Effector CD8-positive, alpha-beta T cell (primary cell): ENCODE results near the gene CANX.

Source experiments
- DNase-seq: peaks from one replicate; lab custom pipeline; 2025; lab: John Stamatoyannopoulos, UW

Gene CANX

GRCh38 chr5:179774442-179774841 lies 75.7 kb downstream of the CANX start:
- no peak for DNase-seq

DNA sequence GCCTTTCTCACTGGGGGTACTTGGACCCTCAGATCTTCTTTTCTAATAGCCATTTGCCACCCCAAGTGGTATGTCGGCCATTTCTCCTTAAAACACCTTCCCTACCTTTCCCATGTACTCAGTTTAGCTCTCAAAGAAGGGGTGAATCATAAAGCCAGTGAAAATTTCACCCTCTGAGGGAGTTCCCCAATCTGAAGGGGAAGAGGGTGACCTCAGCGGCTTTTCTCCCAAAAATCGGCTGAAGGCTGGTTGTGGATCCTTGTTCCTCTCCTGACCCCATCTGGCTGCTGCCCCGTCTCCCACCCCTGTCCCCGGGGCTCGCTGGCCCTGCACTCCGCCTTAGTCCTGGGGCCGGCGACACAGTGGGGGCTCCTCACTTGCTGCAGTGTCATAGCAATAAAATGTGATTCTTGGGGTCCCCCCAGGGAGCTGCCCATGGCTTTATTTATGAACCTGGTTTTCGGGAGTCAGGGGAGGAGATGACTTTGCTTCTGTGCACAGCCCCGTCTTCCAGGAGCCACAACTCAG lies 77.7 kb downstream of the CANX start:
- DNase-seq: no peak

DNA sequence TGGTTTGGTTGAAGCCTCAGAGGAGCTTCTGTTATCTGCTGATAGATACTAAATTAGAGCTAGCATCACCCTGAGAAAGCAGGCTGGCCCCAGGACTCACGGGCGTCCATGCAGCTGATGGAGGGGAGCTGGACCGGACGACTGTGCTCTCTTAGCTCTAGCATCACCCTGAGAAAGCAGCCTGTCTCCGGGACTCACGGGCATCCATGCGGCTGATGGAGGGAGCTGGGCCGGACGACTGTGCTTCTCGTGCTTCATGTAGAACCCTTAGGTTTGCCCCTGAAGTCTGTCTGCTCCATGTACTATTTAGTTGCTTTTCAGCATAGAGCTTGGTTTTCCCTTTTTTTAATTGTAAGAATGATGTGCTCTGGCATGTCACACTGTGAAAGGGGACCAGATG lies 78.7 kb downstream of the CANX start:
- DNase-seq: no peak

DNA sequence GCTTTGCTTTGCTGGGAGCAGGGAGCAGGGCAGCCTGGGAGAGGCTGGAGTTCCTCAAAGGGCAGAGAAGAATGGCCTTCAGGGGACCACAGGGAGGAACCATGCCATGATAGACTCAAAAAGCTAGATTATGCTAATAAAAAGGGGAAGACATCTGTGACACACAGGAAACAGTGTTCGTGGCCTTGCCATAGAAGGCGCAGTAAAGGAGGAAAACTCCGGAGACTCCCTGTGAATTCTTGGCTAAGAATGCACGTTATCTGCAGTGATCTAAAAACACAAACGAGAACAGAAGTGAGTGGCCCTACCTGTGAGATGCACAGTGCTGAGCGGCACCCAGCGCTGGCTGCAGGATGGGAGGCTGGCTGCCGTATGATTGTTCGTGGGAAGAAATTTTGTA lies 79.1 kb downstream of the CANX start:
- no peak for DNase-seq

DNA sequence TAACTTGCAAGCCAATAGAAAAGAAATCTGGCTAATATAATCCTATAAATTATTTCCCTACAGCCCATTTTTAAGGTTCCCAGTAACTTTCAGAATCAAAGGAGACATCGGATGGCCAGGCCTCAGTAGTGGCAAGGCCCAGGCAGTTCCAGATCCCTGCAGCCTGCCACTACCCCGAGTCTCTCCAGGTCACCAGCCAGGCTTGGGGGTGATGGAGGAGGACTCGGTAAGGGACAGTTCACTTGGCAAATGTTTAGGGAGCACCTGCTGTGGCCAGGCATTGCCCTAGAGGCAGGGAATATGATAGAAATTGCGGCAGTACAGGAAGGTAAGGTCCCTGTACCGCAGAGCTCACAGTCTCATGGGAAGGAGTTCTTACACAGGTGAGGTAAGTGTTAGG lies 79.8 kb downstream of the CANX start:
- DNase-seq: no peak

DNA sequence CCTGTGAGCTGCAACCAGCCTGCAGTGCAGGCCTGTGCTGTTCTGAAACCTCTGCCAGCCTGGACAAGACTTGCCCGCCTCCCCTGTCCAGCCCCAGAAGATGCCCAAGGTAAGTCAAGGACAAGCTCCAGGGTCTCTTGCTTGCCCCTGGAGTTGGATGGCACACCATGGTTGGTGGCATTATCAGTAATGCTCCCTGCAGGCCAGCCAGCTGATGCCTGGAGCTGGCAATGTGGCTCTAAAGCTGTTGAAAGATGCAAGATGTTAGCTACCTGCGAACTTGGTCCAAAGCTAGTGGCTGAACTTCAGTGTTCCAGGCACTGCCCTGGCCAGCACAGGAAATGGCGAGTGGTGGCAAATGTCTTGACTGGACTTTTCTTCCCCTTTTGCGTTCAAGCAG lies 81.1 kb downstream of the CANX start:
- no peak for DNase-seq

DNA sequence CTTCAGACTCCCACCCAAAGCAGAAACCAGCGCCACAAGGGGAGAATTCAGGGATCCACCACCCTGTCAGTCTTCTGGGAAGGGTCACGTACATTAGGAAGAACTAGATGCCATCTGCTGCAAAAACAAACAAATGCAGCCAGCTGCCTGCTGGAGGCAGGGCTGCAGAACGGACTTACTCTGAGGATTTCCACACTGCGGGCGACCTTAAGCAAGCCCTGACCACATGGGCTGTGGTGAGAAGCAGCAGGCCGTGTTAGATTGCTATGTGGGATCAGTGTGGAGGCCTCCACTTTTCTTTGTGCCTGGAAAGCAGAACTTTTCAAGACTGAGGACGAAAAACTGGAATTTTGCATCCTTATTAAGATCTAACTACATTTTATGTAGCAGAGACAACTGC lies 81.6 kb downstream of the CANX start:
- no peak for DNase-seq
